Epithelial cell of esophagus (primary cell): ENCODE data around the gene GPR176.

Experiments used
- DNase-seq: peaks from one replicate; pipeline ENCODE4 v3.0.0; 2010; ENCODE audit warnings: low read depth
- H3K4me3 ChIP-seq: 2 replicates; pipeline ENCODE4 v1.5.1; 2011; ENCODE audit warnings: mild to moderate bottlenecking, low read length, control low read depth
- CTCF ChIP-seq: IDR thresholded peaks from 2 replicates; pipeline ENCODE4 v1.5.1; 2011; ENCODE audit warnings: low read depth, mild to moderate bottlenecking, low read length, control low read depth, inconsistent platforms; ENCODE audit not compliant: insufficient read depth; ENCODE audit errors: missing control alignments

GPR176 gene

GRCh38 chr15:39918688-39919385, 1.2 kb downstream of the GPR176 start:
- peak; percentile 54 for DNase-seq
- no peak overlapping the region for H3K4me3 ChIP-seq
- no peak for TF ChIP-seq CTCF

GRCh38 chr15:39914977-39915376, 5.1 kb downstream of the GPR176 start:
- no peak overlapping the region for H3K4me3 ChIP-seq
- no peak for DNase-seq
- no peak for TF ChIP-seq CTCF

- TF ChIP-seq CTCF = no peak
- no peak overlapping the region for H3K4me3 ChIP-seq
- no peak for DNase-seq
Measured at GRCh38 chr15:39909007-39909406, 11.1 kb downstream of the GPR176 start.

GRCh38 chr15:39908186-39908585, 11.9 kb downstream of the GPR176 start:
- DNase-seq = peak; percentile 92
- no peak for TF ChIP-seq CTCF
- no peak overlapping the region for H3K4me3 ChIP-seq

GRCh38 chr15:39907216-39907615, 12.8 kb downstream of the GPR176 start:
- no peak overlapping the region for H3K4me3 ChIP-seq
- DNase-seq = no peak
- no peak for TF ChIP-seq CTCF

- no peak for TF ChIP-seq CTCF
Measured at GRCh38 chr15:39904115-39904514, 16.0 kb downstream of the GPR176 start.

GRCh38 chr15:39898317-39898716, 21.7 kb downstream of the GPR176 start:
- no peak overlapping the region for H3K4me3 ChIP-seq
- TF ChIP-seq CTCF = no peak
- no peak for DNase-seq

More at GRCh38 chr15:39904115-39904514, 16.0 kb downstream of the GPR176 start:
- no peak for DNase-seq
- no peak overlapping the region for H3K4me3 ChIP-seq
